ENCODE results near the gene VWA2.

Gene VWA2

GRCh38 chr10:114233482-114233881 lies 5.6 kb upstream of the VWA2 start:
- TF ChIP-seq, protein P1, sequence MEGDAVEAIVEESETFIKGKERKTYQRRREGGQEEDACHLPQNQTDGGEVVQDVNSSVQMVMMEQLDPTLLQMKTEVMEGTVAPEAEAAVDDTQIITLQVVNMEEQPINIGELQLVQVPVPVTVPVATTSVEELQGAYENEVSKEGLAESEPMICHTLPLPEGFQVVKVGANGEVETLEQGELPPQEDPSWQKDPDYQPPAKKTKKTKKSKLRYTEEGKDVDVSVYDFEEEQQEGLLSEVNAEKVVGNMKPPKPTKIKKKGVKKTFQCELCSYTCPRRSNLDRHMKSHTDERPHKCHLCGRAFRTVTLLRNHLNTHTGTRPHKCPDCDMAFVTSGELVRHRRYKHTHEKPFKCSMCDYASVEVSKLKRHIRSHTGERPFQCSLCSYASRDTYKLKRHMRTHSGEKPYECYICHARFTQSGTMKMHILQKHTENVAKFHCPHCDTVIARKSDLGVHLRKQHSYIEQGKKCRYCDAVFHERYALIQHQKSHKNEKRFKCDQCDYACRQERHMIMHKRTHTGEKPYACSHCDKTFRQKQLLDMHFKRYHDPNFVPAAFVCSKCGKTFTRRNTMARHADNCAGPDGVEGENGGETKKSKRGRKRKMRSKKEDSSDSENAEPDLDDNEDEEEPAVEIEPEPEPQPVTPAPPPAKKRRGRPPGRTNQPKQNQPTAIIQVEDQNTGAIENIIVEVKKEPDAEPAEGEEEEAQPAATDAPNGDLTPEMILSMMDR (IDR thresholded peaks at IDR 0.05): no peak

DNA sequence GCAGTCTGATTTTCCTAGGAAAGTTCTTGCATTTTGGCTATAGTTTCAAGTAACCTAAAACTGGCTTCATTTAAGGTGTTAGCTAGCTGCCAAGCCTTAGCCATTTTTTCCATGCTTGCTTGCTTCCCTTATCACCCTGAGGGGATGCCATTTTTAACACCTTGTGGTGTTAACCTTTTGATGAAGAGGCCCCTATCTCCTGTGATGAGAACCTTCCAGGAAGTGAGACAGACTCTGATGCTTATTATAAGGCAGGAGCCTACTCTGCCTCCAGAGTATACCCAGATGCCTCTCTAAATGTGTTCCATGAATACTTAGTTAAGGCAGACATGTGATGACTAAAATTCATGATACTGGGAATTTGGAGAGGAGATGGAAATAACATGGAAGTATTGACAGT lies 4.9 kb upstream of the VWA2 start:
- TF ChIP-seq, protein P1 (IDR thresholded peaks at IDR 0.05): no peak

DNA sequence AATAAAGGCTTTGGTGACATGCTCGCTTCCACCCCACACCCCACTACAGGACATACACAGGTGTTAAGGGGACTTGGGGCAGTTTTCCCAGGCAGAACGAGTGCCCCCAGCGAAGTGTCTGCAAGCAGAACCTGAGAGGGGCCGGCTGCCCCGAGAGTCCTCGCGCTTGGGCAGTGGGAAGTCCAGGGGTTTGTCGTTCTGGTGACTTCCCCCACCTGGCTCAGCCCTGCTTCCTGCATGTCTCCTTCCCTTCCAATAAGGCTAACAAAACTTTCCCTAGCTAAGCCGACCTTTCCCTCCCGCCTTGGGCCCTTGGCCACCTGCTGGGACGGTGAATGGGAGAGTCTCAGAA lies 916 bp downstream of the VWA2 start:
- TF ChIP-seq, protein P1 (IDR thresholded peaks at IDR 0.05): no peak

GRCh38 chr10:114242235-114242634 lies 3.2 kb downstream of the VWA2 start:
- TF ChIP-seq, protein P1 (IDR thresholded peaks at IDR 0.05): no peak

- TF ChIP-seq, protein P1 (IDR thresholded peaks at IDR 0.05): no peak
Measured at GRCh38 chr10:114243661-114244060, 4.6 kb downstream of the VWA2 start.

- TF ChIP-seq, protein P1 (IDR thresholded peaks at IDR 0.05): no peak
Measured at GRCh38 chr10:114244126-114244525, 5.1 kb downstream of the VWA2 start.

DNA sequence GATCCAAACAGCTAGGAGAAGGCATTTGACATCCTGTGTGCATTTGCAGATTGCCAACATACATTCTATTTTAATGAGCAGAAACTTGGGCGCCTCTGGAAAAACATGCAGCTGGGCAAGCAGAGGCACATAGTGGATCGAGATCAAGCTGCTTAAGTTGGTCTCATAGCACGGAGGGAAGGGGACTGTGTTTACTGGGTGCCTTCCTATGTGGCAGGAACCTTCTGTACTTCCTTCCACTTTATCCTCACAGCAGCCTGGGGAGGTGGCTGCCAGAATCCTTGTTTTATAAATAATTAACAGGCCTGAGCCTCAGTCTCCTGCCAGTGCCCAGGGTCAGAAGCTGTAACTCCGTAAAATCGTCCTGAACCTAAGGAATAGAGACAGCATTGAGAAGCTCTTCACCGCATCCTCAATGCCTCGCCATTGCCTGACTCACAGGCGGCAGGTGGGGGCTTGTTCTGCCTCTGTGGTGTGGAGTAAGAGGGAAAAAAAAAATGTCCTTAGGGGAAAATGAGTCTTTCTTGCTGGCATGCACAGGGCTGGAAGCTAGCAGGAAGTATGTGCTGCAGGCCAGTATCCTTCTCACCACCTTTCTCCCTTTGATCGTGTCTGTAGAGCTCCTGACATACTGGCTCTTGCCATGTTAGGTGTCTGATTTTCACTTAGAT lies 6.2 kb downstream of the VWA2 start:
- TF ChIP-seq, protein P1 (IDR thresholded peaks at IDR 0.05): no peak
